Activated CD4-positive, alpha-beta T cell treated with anti-CD3 and anti-CD28 coated beads, Interleukin-10, Interleukin-2, amounts not matched to agents 100 ng/mL and 50 ng/mL, durations not matched to agents 16 hours and 8 hours (primary cell): ENCODE measurements around the gene FUT3.

ENCODE experiments used
- DNase-seq: peaks from one replicate; pipeline ENCODE4 v3.0.0-alpha.2; 2020

The FUT3 gene

DNA sequence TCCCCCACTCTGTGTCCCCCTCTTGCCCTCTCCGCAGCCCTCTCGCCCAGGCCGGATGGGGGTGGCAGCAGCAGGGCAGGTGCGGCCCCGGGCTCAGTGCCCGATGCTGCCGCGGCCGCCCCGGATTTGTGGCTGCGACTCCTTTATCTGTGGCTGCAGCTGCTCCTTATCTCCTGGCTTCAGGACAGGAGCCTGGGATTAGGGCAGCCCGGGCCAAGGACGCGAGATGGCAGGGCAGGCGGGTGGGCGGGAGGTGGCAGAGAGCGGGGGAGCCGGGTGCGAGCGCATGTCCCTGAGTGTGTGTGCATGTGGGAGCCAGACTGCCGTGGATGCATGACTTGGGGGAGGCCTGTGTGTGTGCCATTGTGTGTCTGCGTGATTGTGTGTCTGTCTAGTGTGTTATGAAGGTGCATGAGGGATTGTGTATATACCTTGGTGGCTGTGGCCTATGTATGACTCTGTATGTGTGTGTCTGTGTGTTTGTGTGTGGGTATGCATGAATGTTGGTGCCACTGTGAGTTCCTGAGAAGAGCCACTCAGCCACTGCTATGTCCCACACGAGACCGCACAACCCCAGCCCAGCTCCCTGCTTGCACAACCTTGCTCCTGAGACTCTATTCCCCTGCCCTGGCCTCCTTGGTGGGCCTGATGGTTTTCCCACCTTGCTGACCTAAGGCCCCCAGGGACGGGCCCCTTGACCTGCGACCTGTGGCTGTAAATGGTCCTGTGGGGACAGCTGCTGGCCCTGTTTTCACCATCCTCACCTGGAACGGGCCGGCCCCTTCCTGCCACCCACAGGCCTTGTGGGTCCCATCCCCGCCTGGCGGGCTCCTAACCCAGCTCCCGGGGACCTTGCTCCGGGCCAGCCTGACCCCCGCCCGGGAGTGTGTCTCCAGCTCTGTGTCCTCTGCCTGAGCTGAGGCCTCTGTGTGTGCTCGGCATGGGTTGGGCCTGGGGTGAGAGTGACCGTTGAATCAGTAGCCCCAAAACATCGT lies 51.7 kb downstream of the FUT3 start:
- no peak for DNase-seq

GRCh38 chr19:5798244-5798643 lies 53.0 kb downstream of the FUT3 start:
- DNase-seq: no peak

DNA sequence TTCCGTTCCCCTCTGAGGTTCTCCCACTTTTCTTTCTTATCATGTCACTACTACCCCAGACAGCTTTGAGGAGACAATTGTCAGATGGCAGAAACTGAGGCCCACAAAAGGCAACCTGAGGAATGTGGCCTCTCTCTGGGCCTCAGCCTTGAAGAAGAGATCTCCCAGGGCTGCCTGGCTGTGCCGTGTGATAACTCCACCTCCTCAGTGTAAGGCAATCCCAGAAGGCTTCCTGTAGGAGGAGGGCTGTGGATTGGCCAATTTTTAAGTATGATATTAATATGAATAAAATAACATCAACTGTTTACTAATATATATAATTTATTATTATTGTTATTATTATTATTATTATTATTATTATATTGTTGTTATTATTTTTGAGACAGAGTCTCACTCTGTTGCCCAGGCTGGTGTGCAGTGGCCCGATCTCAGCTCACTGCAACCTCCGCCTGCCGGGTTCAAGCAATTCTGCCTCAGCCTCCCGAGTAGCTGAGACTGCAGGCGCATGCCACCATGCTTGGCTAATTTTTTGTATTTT lies 55.8 kb downstream of the FUT3 start:
- no peak for DNase-seq

- no peak for DNase-seq
Observed at GRCh38 chr19:5793188-5793587, 58.1 kb downstream of the FUT3 start.
